Nephron progenitor cell (in vitro differentiated cells): ENCODE data around the gene UNK.

ENCODE experiments used
- DNase-seq: peaks from one replicate; pipeline ENCODE4 v3.0.0; 2021
- H3K27ac Mint-ChIP-seq: 2 replicates; pipeline ENCODE4 v1.8.0; 2021; ENCODE audit warnings: mild to moderate bottlenecking, moderate library complexity, mixed read lengths
- H3K27me3 Mint-ChIP-seq: 2 replicates; pipeline ENCODE4 v1.8.0; 2021; ENCODE audit warnings: mild to moderate bottlenecking, low read depth, mixed read lengths; ENCODE audit not compliant: poor library complexity
- H3K36me3 Mint-ChIP-seq: 2 replicates; pipeline ENCODE4 v1.8.0; 2021; ENCODE audit warnings: low read depth, mixed read lengths
- H3K4me1 Mint-ChIP-seq: 2 replicates; pipeline ENCODE4 v1.8.0; 2021; ENCODE audit warnings: mixed read lengths
- H3K4me3 Mint-ChIP-seq: 2 replicates; pipeline ENCODE4 v1.8.0; 2021; ENCODE audit warnings: mild to moderate bottlenecking, moderate library complexity, mixed read lengths
- H3K9me3 Mint-ChIP-seq: 2 replicates; pipeline ENCODE4 v1.8.0; 2021; ENCODE audit warnings: mild to moderate bottlenecking, moderate library complexity, mixed read lengths
- TF ChIP-seq, protein P1 (sequence below): fragments of 200-600 bp; sonication (generic); IDR thresholded peaks from 2 replicates; pipeline ENCODE4 v1.5.0; 2021; ENCODE audit warnings: antibody characterized with exemption

The UNK gene, protein sequence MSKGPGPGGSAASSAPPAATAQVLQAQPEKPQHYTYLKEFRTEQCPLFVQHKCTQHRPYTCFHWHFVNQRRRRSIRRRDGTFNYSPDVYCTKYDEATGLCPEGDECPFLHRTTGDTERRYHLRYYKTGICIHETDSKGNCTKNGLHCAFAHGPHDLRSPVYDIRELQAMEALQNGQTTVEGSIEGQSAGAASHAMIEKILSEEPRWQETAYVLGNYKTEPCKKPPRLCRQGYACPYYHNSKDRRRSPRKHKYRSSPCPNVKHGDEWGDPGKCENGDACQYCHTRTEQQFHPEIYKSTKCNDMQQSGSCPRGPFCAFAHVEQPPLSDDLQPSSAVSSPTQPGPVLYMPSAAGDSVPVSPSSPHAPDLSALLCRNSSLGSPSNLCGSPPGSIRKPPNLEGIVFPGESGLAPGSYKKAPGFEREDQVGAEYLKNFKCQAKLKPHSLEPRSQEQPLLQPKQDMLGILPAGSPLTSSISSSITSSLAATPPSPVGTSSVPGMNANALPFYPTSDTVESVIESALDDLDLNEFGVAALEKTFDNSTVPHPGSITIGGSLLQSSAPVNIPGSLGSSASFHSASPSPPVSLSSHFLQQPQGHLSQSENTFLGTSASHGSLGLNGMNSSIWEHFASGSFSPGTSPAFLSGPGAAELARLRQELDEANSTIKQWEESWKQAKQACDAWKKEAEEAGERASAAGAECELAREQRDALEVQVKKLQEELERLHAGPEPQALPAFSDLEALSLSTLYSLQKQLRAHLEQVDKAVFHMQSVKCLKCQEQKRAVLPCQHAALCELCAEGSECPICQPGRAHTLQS

DNA sequence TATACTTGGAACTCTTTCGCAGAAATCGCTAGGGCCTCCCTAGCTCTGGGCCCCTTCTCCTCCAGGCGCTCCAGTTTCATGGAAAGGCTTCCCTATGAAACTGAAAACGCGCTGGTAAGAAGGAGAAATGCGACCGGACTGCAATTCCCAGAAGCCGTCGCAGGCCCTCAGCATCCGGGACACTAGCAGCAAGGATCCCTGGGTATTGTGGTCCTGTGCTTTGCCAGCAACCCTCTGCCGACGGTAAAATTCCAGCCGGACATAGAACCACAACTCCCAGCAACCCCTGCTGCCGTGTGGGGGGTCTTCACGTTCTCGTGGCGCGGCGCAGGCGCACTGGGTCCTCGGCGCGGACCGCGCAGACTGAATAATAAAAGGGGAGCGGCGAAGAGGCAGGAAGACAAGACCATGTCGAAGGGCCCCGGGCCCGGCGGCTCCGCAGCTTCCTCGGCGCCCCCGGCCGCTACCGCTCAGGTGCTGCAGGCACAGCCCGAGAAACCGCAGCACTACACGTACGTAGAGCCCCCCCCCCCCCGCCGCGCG is at the start of gene UNK:
Gene UNK, plus strand, starts transcription at position 334 of the 543 bp plus-strand sequence. Its CDS starts 75 bp downstream, at position 409.
- TF ChIP-seq, protein P1, sequence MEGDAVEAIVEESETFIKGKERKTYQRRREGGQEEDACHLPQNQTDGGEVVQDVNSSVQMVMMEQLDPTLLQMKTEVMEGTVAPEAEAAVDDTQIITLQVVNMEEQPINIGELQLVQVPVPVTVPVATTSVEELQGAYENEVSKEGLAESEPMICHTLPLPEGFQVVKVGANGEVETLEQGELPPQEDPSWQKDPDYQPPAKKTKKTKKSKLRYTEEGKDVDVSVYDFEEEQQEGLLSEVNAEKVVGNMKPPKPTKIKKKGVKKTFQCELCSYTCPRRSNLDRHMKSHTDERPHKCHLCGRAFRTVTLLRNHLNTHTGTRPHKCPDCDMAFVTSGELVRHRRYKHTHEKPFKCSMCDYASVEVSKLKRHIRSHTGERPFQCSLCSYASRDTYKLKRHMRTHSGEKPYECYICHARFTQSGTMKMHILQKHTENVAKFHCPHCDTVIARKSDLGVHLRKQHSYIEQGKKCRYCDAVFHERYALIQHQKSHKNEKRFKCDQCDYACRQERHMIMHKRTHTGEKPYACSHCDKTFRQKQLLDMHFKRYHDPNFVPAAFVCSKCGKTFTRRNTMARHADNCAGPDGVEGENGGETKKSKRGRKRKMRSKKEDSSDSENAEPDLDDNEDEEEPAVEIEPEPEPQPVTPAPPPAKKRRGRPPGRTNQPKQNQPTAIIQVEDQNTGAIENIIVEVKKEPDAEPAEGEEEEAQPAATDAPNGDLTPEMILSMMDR, result no peak
- H3K4me3 Mint-ChIP-seq, result peak within 1 kb of the TSS; percentile 90
- H3K27ac Mint-ChIP-seq, result peak within 1 kb of the TSS; percentile 99
- peaks cover 3% of the 10 kb centered on the region for H3K27me3 Mint-ChIP-seq
- peak; percentile 94 for DNase-seq
- peaks cover 22% of the 10 kb centered on the region for H3K36me3 Mint-ChIP-seq
- peaks cover 46% of the 10 kb centered on the region for H3K4me1 Mint-ChIP-seq
- peaks cover 10% of the 10 kb centered on the region for H3K9me3 Mint-ChIP-seq

DNA sequence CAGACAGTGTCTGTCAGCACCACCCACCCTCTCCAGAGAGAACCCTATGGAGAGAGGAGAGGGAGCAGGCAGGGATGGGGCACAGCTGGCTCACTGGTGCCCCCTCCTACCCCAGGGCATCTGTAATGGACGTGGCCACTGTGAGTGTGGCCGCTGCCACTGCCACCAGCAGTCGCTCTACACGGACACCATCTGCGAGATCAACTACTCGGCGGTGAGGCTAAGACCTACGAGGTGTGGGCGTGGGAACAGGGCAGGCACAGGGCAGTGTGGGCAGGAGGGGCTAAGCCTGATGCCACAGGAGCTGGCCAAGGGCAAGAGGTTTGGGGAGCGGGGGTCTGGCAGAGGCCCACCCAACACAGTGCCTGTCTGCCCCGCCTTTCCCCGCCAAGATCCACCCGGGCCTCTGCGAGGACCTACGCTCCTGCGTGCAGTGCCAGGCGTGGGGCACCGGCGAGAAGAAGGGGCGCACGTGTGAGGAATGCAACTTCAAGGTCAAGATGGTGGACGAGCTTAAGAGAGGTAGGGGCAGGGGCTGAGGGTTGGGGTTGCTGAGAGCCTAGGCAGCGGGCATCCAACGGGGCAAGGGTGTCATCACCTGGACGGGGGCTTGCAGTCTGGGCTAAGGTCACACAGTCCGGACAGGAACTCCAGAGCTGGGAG is 48.3 kb upstream of the UNK start:
- Mint-ChIP-seq H3K9me3 (no peaks in the 10 kb centered on the region), H3K27ac (no peak overlapping the region), H3K4me1 (no peaks in the 10 kb centered on the region), H3K27me3 (peaks cover 15% of the 10 kb centered on the region), H3K36me3 (no peaks in the 10 kb centered on the region), H3K4me3 (no peak overlapping the region)
- TF ChIP-seq, protein P1, result no peak
- no peak for DNase-seq

DNA sequence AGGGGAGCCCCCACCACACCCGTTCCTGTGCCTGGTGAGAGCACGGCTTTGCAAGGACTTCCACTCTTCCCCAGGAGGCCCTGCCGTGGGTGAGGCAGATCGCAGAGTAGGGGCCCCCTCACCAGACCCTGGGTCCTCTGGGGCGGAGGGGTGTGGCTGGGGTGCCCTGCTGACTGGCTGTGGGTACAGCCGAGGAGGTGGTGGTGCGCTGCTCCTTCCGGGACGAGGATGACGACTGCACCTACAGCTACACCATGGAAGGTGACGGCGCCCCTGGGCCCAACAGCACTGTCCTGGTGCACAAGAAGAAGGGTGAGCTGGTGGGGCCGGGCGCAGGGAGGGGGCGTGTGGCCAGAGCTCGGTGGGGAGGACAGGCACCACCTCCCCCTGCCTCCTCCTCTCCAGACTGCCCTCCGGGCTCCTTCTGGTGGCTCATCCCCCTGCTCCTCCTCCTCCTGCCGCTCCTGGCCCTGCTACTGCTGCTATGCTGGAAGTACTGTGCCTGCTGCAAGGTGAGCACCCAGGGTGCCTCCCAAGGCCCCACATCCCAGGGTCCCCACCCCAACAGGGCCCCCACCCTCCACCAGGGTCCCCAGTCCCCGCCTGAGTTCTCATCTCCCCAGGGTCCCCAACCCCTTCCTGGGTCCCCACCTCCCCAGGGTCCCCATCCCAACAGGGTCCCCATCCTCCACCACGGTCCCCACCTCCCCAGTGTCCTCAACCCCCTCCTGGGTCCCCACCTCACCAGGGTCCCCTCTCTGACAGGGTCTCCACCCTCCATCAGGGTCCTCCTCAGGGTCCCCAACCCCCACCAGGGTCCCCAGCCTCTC is 47.3 kb upstream of the UNK start:
- Mint-ChIP-seq H3K27me3 (peaks cover 12% of the 10 kb centered on the region), H3K9me3 (no peaks in the 10 kb centered on the region), H3K4me1 (no peaks in the 10 kb centered on the region), H3K27ac (no peak overlapping the region), H3K4me3 (no peak overlapping the region), H3K36me3 (no peaks in the 10 kb centered on the region)
- TF ChIP-seq, protein P1, result no peak
- DNase-seq, result no peak

DNA sequence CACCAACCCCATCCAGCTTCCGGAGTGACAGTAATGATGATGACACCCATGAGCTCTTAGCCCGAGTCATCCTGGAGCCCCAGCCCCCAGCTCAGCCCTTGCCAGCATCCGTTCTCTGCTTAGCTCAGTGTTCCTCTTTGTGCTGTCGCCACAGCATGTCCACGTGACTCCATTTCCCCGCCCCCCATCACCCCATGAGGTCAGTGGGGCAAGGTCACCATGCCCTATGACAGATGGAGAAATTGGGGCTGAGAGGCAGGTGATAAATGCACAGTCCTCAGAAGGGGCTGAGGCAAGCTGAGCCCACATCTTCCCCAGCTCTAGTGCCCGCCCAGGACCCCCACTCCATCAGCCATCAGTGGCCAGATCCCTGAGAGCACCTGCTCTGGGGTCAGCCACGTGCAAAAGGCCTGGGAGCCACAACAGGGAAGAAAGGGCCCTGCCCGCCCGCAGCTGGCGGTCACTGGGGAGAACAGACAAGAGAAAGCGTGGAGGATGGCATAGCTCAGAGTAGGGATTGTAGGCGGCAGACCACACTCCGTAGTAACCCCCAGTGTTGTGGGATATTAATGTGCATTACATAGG is 46.3 kb upstream of the UNK start:
- TF ChIP-seq, protein P1, result no peak
- peaks cover 12% of the 10 kb centered on the region for H3K27me3 Mint-ChIP-seq
- H3K27ac Mint-ChIP-seq, result peak overlapping the region; percentile 30
- H3K4me3 Mint-ChIP-seq, result no peak overlapping the region
- H3K4me1 Mint-ChIP-seq, result no peaks in the 10 kb centered on the region
- H3K9me3 Mint-ChIP-seq, result no peaks in the 10 kb centered on the region
- no peaks in the 10 kb centered on the region for H3K36me3 Mint-ChIP-seq
- DNase-seq, result no peak

DNA sequence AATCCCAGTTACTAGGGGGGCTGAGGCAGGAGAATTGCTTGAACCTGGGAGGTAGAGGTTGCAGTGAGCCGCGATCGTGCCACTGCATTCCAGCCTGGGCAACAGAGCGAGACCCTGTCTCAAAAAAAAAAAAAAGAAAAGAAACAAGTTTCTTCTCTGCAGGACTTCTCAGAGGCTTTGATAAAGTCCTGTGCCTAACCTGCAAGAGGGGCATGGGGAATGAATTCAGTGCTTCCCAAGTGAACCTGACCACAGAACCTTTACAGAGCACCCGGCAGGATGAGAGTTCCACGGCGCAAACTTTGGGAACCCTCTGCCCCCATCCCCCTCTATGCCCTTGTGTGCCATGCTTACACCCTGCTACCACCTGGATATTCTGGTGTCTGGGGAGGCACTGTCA is 45.4 kb upstream of the UNK start:
- no peak overlapping the region for H3K27ac Mint-ChIP-seq

More for the DNA sequence above, 45.4 kb upstream of the UNK start:
- no peaks in the 10 kb centered on the region for H3K36me3 Mint-ChIP-seq
- no peaks in the 10 kb centered on the region for H3K4me1 Mint-ChIP-seq
- H3K27me3 Mint-ChIP-seq, result peaks cover 12% of the 10 kb centered on the region
- H3K4me3 Mint-ChIP-seq, result no peak overlapping the region
- TF ChIP-seq, protein P1, result no peak
- no peaks in the 10 kb centered on the region for H3K9me3 Mint-ChIP-seq
- DNase-seq, result no peak
